SK-N-MC (cell line): ENCODE measurements around the gene CYP26C1.

Experiments
- DNase-seq: peaks from one replicate; pipeline ENCODE4 v3.0.0-alpha.2; 2011; ENCODE audit warnings: low read depth, low spot score
- H3K27ac ChIP-seq: fragments of 200-600 bp; sonication (generic); 2 replicates; pipeline ENCODE4 v1.5.1; 2016; ENCODE audit warnings: mixed run types
- H3K36me3 ChIP-seq: fragments of 200-600 bp; sonication (generic); 2 replicates; pipeline ENCODE4 v1.6.1; 2017; ENCODE audit warnings: antibody characterized with exemption, low read length, mixed read lengths; ENCODE audit not compliant: insufficient read depth
- H3K4me3 ChIP-seq: fragments of 200-600 bp; sonication (generic); 2 replicates; pipeline ENCODE4 v1.5.1; 2016
- H3K9ac ChIP-seq: fragments of 200-600 bp; sonication (generic); 2 replicates; pipeline ENCODE4 v1.8.0; 2017; ENCODE audit warnings: mixed run types, mixed read lengths; ENCODE audit not compliant: insufficient read length
- H3K9me3 ChIP-seq: fragments of 200-600 bp; sonication (generic); 2 replicates; pipeline ENCODE4 v1.6.1; 2017; ENCODE audit warnings: low read depth, mild to moderate bottlenecking, antibody characterized with exemption, low read length, moderate library complexity, mixed read lengths
- EZH2 ChIP-seq: fragments of 200-600 bp; sonication (generic); IDR thresholded peaks from one replicate; pipeline ENCODE4 v1.6.1; 2017; ENCODE audit warnings: antibody characterized with exemption
- FOXP2 ChIP-seq: optimal IDR thresholded peaks from 2 replicates; pipeline ENCODE3; 2011; ENCODE audit warnings: mild to moderate bottlenecking, moderate library complexity; ENCODE audit not compliant: insufficient read depth; ENCODE audit errors: extremely low read length, control extremely low read depth
- POLR2AphosphoS5 ChIP-seq: IDR thresholded peaks from 2 replicates; pipeline ENCODE4 v1.6.1; 2012; ENCODE audit warnings: mild to moderate bottlenecking, low read depth, low read length, borderline replicate concordance

The CYP26C1 gene

GRCh38 chr10:93080350-93081046 lies 19.9 kb downstream of the CYP26C1 start:
- no peaks in the 10 kb centered on the region for H3K36me3 ChIP-seq
- H3K9ac ChIP-seq = no peak overlapping the region
- no peak overlapping the region for H3K4me3 ChIP-seq
- H3K9me3 ChIP-seq = no peaks in the 10 kb centered on the region
- DNase-seq = no peak
- TF ChIP-seq FOXP2 (no peak), POLR2AphosphoS5 (no peak), EZH2 (no peak)
- no peak overlapping the region for H3K27ac ChIP-seq

GRCh38 chr10:93081318-93081717 lies 20.7 kb downstream of the CYP26C1 start:
- TF ChIP-seq FOXP2 = no peak
- no peak for TF ChIP-seq POLR2AphosphoS5
- TF ChIP-seq EZH2 = no peak
- Histone ChIP-seq H3K36me3 (no peaks in the 10 kb centered on the region), H3K9ac (no peak overlapping the region), H3K27ac (no peak overlapping the region), H3K9me3 (no peaks in the 10 kb centered on the region), H3K4me3 (no peak overlapping the region)
- DNase-seq = no peak

DNA sequence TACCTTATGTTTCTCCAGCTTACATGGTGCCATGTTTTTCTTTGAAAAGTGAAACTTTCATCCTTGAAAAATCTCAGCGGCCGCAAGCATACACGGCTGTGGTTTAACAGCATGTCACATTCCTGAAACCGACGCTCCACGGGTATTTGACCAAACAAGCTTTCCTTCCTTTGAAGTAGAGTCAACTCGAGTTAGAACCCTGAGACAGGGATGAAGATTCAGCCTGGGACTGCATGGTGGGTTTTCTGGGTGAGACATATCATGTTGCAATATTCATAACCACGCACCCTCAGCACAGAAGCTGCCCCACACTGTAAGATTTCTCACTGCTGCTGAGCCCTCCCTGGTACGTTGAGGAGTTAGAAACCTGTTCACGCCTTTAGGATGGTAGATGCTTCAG lies 21.2 kb downstream of the CYP26C1 start:
- Histone ChIP-seq H3K27ac (no peak overlapping the region), H3K36me3 (no peaks in the 10 kb centered on the region), H3K9me3 (no peaks in the 10 kb centered on the region), H3K4me3 (no peak overlapping the region), H3K9ac (no peak overlapping the region)
- DNase-seq = no peak
- TF ChIP-seq EZH2 (no peak), FOXP2 (no peak), POLR2AphosphoS5 (no peak)

- Histone ChIP-seq H3K27ac (no peak overlapping the region), H3K4me3 (no peak overlapping the region), H3K9me3 (no peaks in the 10 kb centered on the region), H3K9ac (no peak overlapping the region), H3K36me3 (no peaks in the 10 kb centered on the region)
- TF ChIP-seq FOXP2 (no peak), EZH2 (no peak), POLR2AphosphoS5 (no peak)
- DNase-seq = no peak
These were observed 23.3 kb downstream of the CYP26C1 start for GRCh38 chr10:93083743-93084539.

- no peak for DNase-seq
- no peaks in the 10 kb centered on the region for H3K9me3 ChIP-seq
- no peak overlapping the region for H3K4me3 ChIP-seq
- TF ChIP-seq POLR2AphosphoS5 = no peak
- TF ChIP-seq FOXP2 = no peak
- no peak for TF ChIP-seq EZH2
- H3K27ac ChIP-seq = no peak overlapping the region
- H3K9ac ChIP-seq = no peak overlapping the region
- H3K36me3 ChIP-seq = no peaks in the 10 kb centered on the region
These were observed 24.8 kb downstream of the CYP26C1 start for GRCh38 chr10:93085272-93085859.

DNA sequence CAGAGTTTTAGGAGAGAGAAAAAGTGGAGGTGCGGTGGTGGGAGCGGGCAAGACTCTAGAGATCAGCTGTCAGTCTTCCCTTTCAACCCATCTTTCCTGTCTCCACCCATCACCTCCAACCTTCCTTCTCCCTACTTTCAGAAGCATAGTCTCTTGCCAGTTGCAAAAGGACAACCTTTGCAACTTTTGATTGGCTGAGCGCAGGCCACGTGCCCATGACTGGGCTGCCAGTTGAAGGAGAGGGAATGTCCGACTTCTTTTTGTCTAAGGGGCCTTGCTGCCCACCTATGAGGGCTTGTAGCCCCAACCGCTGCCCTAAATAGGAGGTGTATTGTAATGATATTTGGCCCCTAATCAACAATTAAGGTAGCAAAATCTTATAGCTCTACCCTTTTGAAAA lies 25.7 kb downstream of the CYP26C1 start:
- no peak overlapping the region for H3K4me3 ChIP-seq
- TF ChIP-seq POLR2AphosphoS5 (no peak), EZH2 (no peak), FOXP2 (no peak)
- H3K9me3 ChIP-seq = no peaks in the 10 kb centered on the region
- H3K27ac ChIP-seq = no peak overlapping the region
- DNase-seq = no peak
- H3K36me3 ChIP-seq = no peaks in the 10 kb centered on the region
- H3K9ac ChIP-seq = no peak overlapping the region

- DNase-seq = no peak
- Histone ChIP-seq H3K9me3 (no peaks in the 10 kb centered on the region), H3K4me3 (no peak overlapping the region), H3K9ac (no peak overlapping the region), H3K27ac (no peak overlapping the region), H3K36me3 (no peaks in the 10 kb centered on the region)
- no peak for TF ChIP-seq FOXP2
- TF ChIP-seq EZH2 = no peak
- no peak for TF ChIP-seq POLR2AphosphoS5
These were observed 27.2 kb downstream of the CYP26C1 start for GRCh38 chr10:93087846-93088245.

GRCh38 chr10:93088466-93088865 lies 27.9 kb downstream of the CYP26C1 start:
- DNase-seq = no peak
- Histone ChIP-seq H3K9me3 (no peaks in the 10 kb centered on the region), H3K4me3 (no peak overlapping the region), H3K36me3 (no peaks in the 10 kb centered on the region), H3K27ac (no peak overlapping the region), H3K9ac (no peak overlapping the region)
- no peak for TF ChIP-seq EZH2
- no peak for TF ChIP-seq POLR2AphosphoS5
- TF ChIP-seq FOXP2 = no peak
